Osteocyte (in vitro differentiated cells): Measurements from ENCODE around the gene KLRF1. TPM values are rescaled to one million over a fixed set of nuclear protein-coding genes. Genes with fewer than 3 reads are reported as not detected.

Experiments used
- DNase-seq: peaks from one replicate; pipeline ENCODE4 v3.0.0; 2021; ENCODE audit warnings: mixed read lengths; ENCODE audit not compliant: unreplicated experiment; ENCODE audit errors: extremely low spot score
- H3K27ac Mint-ChIP-seq: one replicate; pipeline ENCODE4 v1.8.0; 2021; ENCODE audit warnings: mild to moderate bottlenecking, mixed read lengths; ENCODE audit not compliant: unreplicated experiment
- H3K27me3 Mint-ChIP-seq: one replicate; pipeline ENCODE4 v1.8.0; 2021; ENCODE audit warnings: mixed read lengths; ENCODE audit not compliant: unreplicated experiment
- H3K36me3 Mint-ChIP-seq: one replicate; pipeline ENCODE4 v1.8.0; 2021; ENCODE audit warnings: mixed read lengths; ENCODE audit not compliant: unreplicated experiment
- H3K4me1 Mint-ChIP-seq: one replicate; pipeline ENCODE4 v1.8.0; 2021; ENCODE audit warnings: mixed read lengths; ENCODE audit not compliant: unreplicated experiment
- H3K4me3 Mint-ChIP-seq: one replicate; pipeline ENCODE4 v1.8.0; 2021; ENCODE audit warnings: mild to moderate bottlenecking, moderate library complexity, mixed read lengths; ENCODE audit not compliant: unreplicated experiment
- H3K9me3 Mint-ChIP-seq: one replicate; pipeline ENCODE4 v1.8.0; 2021; ENCODE audit warnings: mixed read lengths; ENCODE audit not compliant: unreplicated experiment
- CTCF ChIP-seq: fragments of 200-600 bp; sonication (generic); IDR thresholded peaks from 2 replicates; pipeline ENCODE4 v1.5.0; 2021; ENCODE audit warnings: antibody characterized with exemption, mild to moderate bottlenecking, moderate library complexity
- total RNA-seq: library from RNA; stranded (reverse); gene quantifications from 2 replicates; pipeline ENCODE4 v1.2.1, GENCODE V29; 2021

KLRF1 gene
- total RNA-seq, 1 donor from 2014 or later, result not detected

GRCh38 chr12:9809338-9809737 is 17.9 kb upstream of the KLRF1 start:
- peaks cover 21% of the 10 kb centered on the region for H3K27me3 Mint-ChIP-seq
- no peak overlapping the region for H3K4me3 Mint-ChIP-seq
- no peak for TF ChIP-seq CTCF
- H3K9me3 Mint-ChIP-seq, result no peaks in the 10 kb centered on the region
- no peaks in the 10 kb centered on the region for H3K4me1 Mint-ChIP-seq
- no peak for DNase-seq
- H3K27ac Mint-ChIP-seq, result no peak overlapping the region
- no peaks in the 10 kb centered on the region for H3K36me3 Mint-ChIP-seq

- Mint-ChIP-seq H3K4me1 (no peaks in the 10 kb centered on the region), H3K36me3 (no peaks in the 10 kb centered on the region), H3K27me3 (peaks cover 21% of the 10 kb centered on the region), H3K9me3 (no peaks in the 10 kb centered on the region), H3K27ac (no peak overlapping the region), H3K4me3 (no peak overlapping the region)
- no peak for DNase-seq
- TF ChIP-seq CTCF, result no peak
Measured at GRCh38 chr12:9809866-9810265, 17.4 kb upstream of the KLRF1 start.

DNA sequence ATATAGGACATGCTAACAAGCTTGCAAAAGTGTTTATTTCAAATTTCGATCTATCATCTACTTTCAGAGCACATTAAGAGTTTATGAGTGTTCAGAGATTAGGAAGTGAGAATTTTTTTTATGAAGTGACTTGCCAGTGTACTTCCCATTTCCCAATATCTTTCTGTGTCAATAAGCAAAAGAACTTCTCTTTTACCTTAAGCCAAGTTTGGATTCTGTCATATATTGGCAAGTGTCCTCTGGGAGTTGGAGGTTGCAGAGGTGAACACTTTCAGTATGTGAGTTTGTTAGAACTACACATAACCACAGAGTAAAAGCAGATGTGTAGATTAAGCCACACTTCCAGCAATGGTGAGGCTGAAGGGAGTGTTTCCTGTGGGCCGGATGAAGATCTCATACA is 16.6 kb upstream of the KLRF1 start:
- H3K27me3 Mint-ChIP-seq, result peaks cover 21% of the 10 kb centered on the region
- no peaks in the 10 kb centered on the region for H3K9me3 Mint-ChIP-seq
- no peak overlapping the region for H3K27ac Mint-ChIP-seq

DNA sequence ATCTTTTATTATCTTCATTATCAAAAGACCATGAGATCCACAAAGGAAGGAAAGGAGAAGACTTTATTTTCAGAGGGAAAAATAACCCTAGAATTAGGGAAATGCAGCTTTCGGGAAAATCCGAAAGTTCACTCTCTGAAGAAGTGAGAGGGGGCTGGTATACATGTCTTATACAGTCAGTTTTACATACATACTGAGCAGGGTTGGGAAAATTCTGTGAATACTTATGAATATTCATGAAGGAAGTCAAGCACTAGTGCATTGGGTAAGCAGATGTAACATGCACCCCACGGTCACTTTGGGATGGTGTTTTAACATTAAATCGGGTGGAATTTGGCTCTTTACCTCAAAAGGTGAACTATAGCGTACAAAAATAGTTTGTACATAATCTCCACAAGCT is 15.7 kb upstream of the KLRF1 start:
- no peaks in the 10 kb centered on the region for H3K36me3 Mint-ChIP-seq
- peaks cover 21% of the 10 kb centered on the region for H3K27me3 Mint-ChIP-seq

More for the DNA sequence above, 16.6 kb upstream of the KLRF1 start:
- DNase-seq, result no peak
- no peaks in the 10 kb centered on the region for H3K36me3 Mint-ChIP-seq
- TF ChIP-seq CTCF, result no peak
- no peak overlapping the region for H3K4me3 Mint-ChIP-seq
- no peaks in the 10 kb centered on the region for H3K4me1 Mint-ChIP-seq

More for the DNA sequence above, 15.7 kb upstream of the KLRF1 start:
- no peak for DNase-seq
- no peaks in the 10 kb centered on the region for H3K9me3 Mint-ChIP-seq
- H3K4me3 Mint-ChIP-seq, result no peak overlapping the region
- H3K4me1 Mint-ChIP-seq, result no peaks in the 10 kb centered on the region
- no peak overlapping the region for H3K27ac Mint-ChIP-seq
- TF ChIP-seq CTCF, result no peak
